ENCODE data around the gene UTP14A.

The UTP14A gene

DNA sequence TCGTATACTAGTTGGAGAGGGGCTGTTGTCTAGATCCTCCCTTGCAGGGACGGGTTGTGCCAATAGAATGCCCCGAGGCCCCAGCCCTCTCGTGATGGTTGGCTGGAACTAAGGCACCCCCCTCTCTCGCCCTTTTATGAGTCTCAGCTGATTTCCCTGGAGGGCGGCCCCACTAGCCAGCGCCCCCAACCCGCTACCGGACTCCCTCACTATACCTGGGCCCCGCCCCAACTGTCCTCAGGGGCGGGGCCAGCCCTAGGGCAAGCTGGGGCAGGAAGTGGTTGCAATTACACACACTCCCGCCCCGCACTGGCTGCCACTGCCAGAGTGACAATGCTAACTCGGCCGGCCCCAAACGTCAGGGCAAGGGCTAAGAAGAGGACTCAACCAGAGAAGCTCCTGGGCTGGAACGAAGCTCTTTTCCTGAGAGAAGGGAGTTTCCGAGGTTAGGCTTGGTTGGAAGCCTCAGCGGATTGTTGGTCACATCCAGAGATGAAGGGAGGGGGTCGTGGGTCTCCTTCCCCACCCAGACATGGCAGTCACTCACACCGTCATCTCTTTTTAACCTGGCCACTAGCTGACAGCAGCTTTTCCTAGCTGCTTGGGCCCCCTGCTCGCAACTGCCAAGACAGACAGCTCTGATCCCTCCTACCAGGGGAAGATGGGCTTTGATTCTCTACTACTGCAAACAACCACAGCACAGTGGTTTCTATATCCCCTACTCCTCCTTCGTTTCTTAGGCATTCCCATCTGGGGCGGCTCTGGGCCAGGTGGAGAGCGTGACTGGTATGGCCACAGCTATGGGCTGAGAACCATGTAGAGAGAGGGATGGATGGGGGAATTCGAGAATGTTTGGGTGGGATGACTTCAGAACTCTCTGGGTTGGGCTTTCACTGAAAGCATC, 55.5 kb downstream of the UTP14A start:
- H3F3A ChIP-seq (ENCODE audit: insufficient read depth, low read length), result peaks cover 4% of the 10 kb centered on the region; the same call in 1 of the 2 replicates
- H4K20me1 ChIP-seq (ENCODE audit: insufficient read depth, low read length), result no peaks in the 10 kb centered on the region
- no peaks in the 10 kb centered on the region for H3K27me3 ChIP-seq (ENCODE audit: insufficient read depth, low read length)
- H3K4me2 ChIP-seq (ENCODE audit: low read length), result peak overlapping the region; percentile 84
- no peaks in the 10 kb centered on the region for H3K36me3 ChIP-seq (ENCODE audit: insufficient read depth, low read length)
- H3K9me3 ChIP-seq (ENCODE audit: low read length), result no peaks in the 10 kb centered on the region
- H2AFZ ChIP-seq (ENCODE audit: low read length), result no peak overlapping the region
- H3K9ac ChIP-seq (ENCODE audit: low read length), result peak overlapping the region; percentile 61
- H3K27ac ChIP-seq (ENCODE audit: low read depth, low read length, poor library complexity, severe bottlenecking), result peak overlapping the region; percentile 61
- TF ChIP-seq CTCF (IDR thresholded peaks at IDR 0.05; ENCODE audit: low read length) (no peak), EZH2 (IDR thresholded peaks at IDR 0.05; ENCODE audit: borderline replicate concordance, low read length) (no peak)
- peaks cover 35% of the 10 kb centered on the region for H3K4me1 ChIP-seq (ENCODE audit: insufficient read depth, low read length, severe bottlenecking)
- no peaks in the 10 kb centered on the region for H3K79me2 ChIP-seq (ENCODE audit: insufficient read depth, low read length)
- no peaks in the 10 kb centered on the region for H3K9me2 ChIP-seq (ENCODE audit: low read depth, low read length)
- H3K4me3 ChIP-seq (ENCODE audit: low read depth, low read length, poor library complexity, severe bottlenecking), result peak overlapping the region; percentile 56

GRCh38 chrX:129963729-129964128, 57.8 kb downstream of the UTP14A start:
- no peak overlapping the region for H2AFZ ChIP-seq (ENCODE audit: low read length)
- no peak for TF ChIP-seq EZH2 (IDR thresholded peaks at IDR 0.05; ENCODE audit: borderline replicate concordance, low read length)
- TF ChIP-seq CTCF (IDR thresholded peaks at IDR 0.05; ENCODE audit: low read length), result no peak

DNA sequence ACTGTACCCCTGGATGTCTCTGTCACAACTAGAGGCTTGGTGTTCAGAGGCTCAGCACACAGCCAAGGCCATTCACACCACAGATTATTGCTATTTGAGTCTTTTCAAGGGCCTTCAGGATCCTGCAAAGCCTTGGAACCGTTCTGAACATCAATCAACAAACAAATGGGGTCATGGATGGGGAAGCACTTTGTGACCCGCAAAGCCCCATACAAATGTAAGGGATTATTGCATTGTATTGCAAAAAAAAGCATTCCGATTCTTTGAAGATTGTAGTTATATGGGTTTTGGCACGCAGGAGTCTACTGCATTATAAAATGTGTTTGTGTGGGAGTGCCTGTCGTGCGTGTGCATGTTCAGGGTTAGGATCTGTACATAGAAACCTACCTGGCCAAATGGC, 59.2 kb downstream of the UTP14A start:
- Histone ChIP-seq H3K9ac (ENCODE audit: low read length) (no peak overlapping the region), H3F3A (ENCODE audit: insufficient read depth, low read length) (peaks cover 4% of the 10 kb centered on the region; the same call in 1 of the 2 replicates)

More at GRCh38 chrX:129963729-129964128, 57.8 kb downstream of the UTP14A start:
- H3F3A ChIP-seq (ENCODE audit: insufficient read depth, low read length), result peaks cover 4% of the 10 kb centered on the region; the same call in 1 of the 2 replicates
- no peak overlapping the region for H3K4me2 ChIP-seq (ENCODE audit: low read length)
- no peaks in the 10 kb centered on the region for H4K20me1 ChIP-seq (ENCODE audit: insufficient read depth, low read length)
- no peak overlapping the region for H3K4me3 ChIP-seq (ENCODE audit: low read depth, low read length, poor library complexity, severe bottlenecking)
- no peaks in the 10 kb centered on the region for H3K27me3 ChIP-seq (ENCODE audit: insufficient read depth, low read length)
- no peak overlapping the region for H3K9ac ChIP-seq (ENCODE audit: low read length)
- H3K36me3 ChIP-seq (ENCODE audit: insufficient read depth, low read length), result no peaks in the 10 kb centered on the region
- no peak overlapping the region for H3K27ac ChIP-seq (ENCODE audit: low read depth, low read length, poor library complexity, severe bottlenecking)
- peaks cover 22% of the 10 kb centered on the region for H3K4me1 ChIP-seq (ENCODE audit: insufficient read depth, low read length, severe bottlenecking)
- no peaks in the 10 kb centered on the region for H3K79me2 ChIP-seq (ENCODE audit: insufficient read depth, low read length)
- H3K9me3 ChIP-seq (ENCODE audit: low read length), result no peaks in the 10 kb centered on the region
- H3K9me2 ChIP-seq (ENCODE audit: low read depth, low read length), result no peaks in the 10 kb centered on the region

More for the DNA sequence above, 59.2 kb downstream of the UTP14A start:
- no peaks in the 10 kb centered on the region for H3K9me3 ChIP-seq (ENCODE audit: low read length)
- H3K36me3 ChIP-seq (ENCODE audit: insufficient read depth, low read length), result no peaks in the 10 kb centered on the region
- H3K27ac ChIP-seq (ENCODE audit: low read depth, low read length, poor library complexity, severe bottlenecking), result no peak overlapping the region
- no peak overlapping the region for H3K4me3 ChIP-seq (ENCODE audit: low read depth, low read length, poor library complexity, severe bottlenecking)
- H3K4me2 ChIP-seq (ENCODE audit: low read length), result no peak overlapping the region
- H3K27me3 ChIP-seq (ENCODE audit: insufficient read depth, low read length), result no peaks in the 10 kb centered on the region
- H3K9me2 ChIP-seq (ENCODE audit: low read depth, low read length), result no peaks in the 10 kb centered on the region
- no peak for TF ChIP-seq EZH2 (IDR thresholded peaks at IDR 0.05; ENCODE audit: borderline replicate concordance, low read length)
- no peak for TF ChIP-seq CTCF (IDR thresholded peaks at IDR 0.05; ENCODE audit: low read length)
- no peak overlapping the region for H2AFZ ChIP-seq (ENCODE audit: low read length)
- H4K20me1 ChIP-seq (ENCODE audit: insufficient read depth, low read length), result no peaks in the 10 kb centered on the region
- H3K4me1 ChIP-seq (ENCODE audit: insufficient read depth, low read length, severe bottlenecking), result peaks cover 13% of the 10 kb centered on the region
- no peaks in the 10 kb centered on the region for H3K79me2 ChIP-seq (ENCODE audit: insufficient read depth, low read length)

Measured in OCI-LY1 (cell line).